ENCODE results near the gene ZNRF1. TPM values are rescaled to one million over a fixed set of nuclear protein-coding genes. Genes with fewer than 3 reads are reported as not detected.

Gene ZNRF1
- total and polyA plus RNA-seq, 2 of the 13 experiments (the other 11 are each of a cell fraction or from before 2014, with no cell fraction given) = 43.9 to 58.7 TPM

- no peak for TF ChIP-seq RCOR2 (CRISPR knock-in tag; IDR thresholded peaks at IDR 0.05)
- TF ChIP-seq ZNF670 (CRISPR knock-in tag; IDR thresholded peaks at IDR 0.05; ENCODE audit: borderline replicate concordance) = no peak
- TF ChIP-seq ZNF530 (CRISPR knock-in tag; IDR thresholded peaks at IDR 0.05; ENCODE audit: low read depth) = no peak
Observed at GRCh38 chr16:75139498-75139897, 140.7 kb downstream of the ZNRF1 start.

GRCh38 chr16:75143941-75144340 is 145.1 kb downstream of the ZNRF1 start:
- Histone ChIP-seq H3K27me3 (ENCODE audit: control insufficient read depth in 1 of 2, insufficient read depth in 2 of 2, low read length in 2 of 2) (no peaks in the 10 kb centered on the region), H2AFZ (ENCODE audit: low read length) (no peak overlapping the region), H3K9me3 (ENCODE audit: low read length) (no peaks in the 10 kb centered on the region), H3K4me2 (ENCODE audit: low read depth, low read length) (no peak overlapping the region), H3K36me3 (replicated peaks in 1 of 2; ENCODE audit: control insufficient read depth in 1 of 2, insufficient read depth in 2 of 2, low read length in 2 of 2) (no peaks in the 10 kb centered on the region), H3K9ac (ENCODE audit: insufficient read depth, low read depth, low read length) (no peak overlapping the region), H3K4me3 (replicated peaks in 1 of 3; ENCODE audit: insufficient read depth in 1 of 3, low read depth in 2 of 3, low read length in 3 of 3) (no peak overlapping the region), H3K79me2 (ENCODE audit: insufficient read depth, low read length) (peaks cover 1% of the 10 kb centered on the region), H3K4me1 (ENCODE audit: insufficient read depth, low read length) (peaks cover 8% of the 10 kb centered on the region), H4K20me1 (ENCODE audit: insufficient read depth, low read length) (0 out of 2 replicates have a peak, but pooled peaks cover under 1% of the 10 kb centered on the region), H3K27ac (ENCODE audit: extremely low read length, insufficient read depth, low read length) (no peak overlapping the region)
- 92% methylated on average over 6 of the region's 6 CpGs for WGBS (ENCODE audit: low lambda C conversion rate)
- no TSS peak for BruUV-seq (replicated peaks)
- FAIRE-seq (no peak), DNase-seq (ENCODE audit: low spot score) (no peak), ATAC-seq (no peak)
- in situ Hi-C loops (cut with HindIII; ENCODE audit: extremely low pct_ligation_motif_present, low pct_unique_long_range_greater_than_20kb) (no loop called here), intact Hi-C loops (cut with micrococcal nuclease; ENCODE audit: unreplicated experiment) (no loop called here)
- POLR2A ChIA-PET = no interaction called here
- CTCF ChIA-PET (ENCODE audit: low intra/inter-chr PET ratio, low total read pairs) = no interaction called here
- TF ChIP-seq U2AF1 (optimal IDR thresholded peaks at IDR 0.05; ENCODE audit: low read depth, low read length) = no peak
- TF ChIP-seq EHMT2 (IDR thresholded peaks at IDR 0.05; ENCODE audit: borderline replicate concordance, low read depth, low read length) = no peak
- no peak for TF ChIP-seq ZNF644 (CRISPR knock-in tag; IDR thresholded peaks at IDR 0.05; ENCODE audit: low read depth)
- no peak for TF ChIP-seq BORCS8-MEF2B (CRISPR knock-in tag; IDR thresholded peaks at IDR 0.05)
- TF ChIP-seq TAF1 (CRISPR knock-in tag; IDR thresholded peaks at IDR 0.05) = no peak
- TF ChIP-seq AKAP8 (CRISPR knock-in tag; IDR thresholded peaks at IDR 0.05) = no peak
- TF ChIP-seq BRCA1 (CRISPR knock-in tag; IDR thresholded peaks at IDR 0.05) = no peak
- TF ChIP-seq ZBTB7A (CRISPR knock-in tag; IDR thresholded peaks at IDR 0.05) = no peak
- TF ChIP-seq ZNF251 (CRISPR knock-in tag; IDR thresholded peaks at IDR 0.05) = no peak
- TF ChIP-seq TMF1 (CRISPR knock-in tag; IDR thresholded peaks at IDR 0.05; ENCODE audit: low read depth) = no peak
- no peak for TF ChIP-seq FLYWCH1 (CRISPR knock-in tag; IDR thresholded peaks at IDR 0.05)
- no peak for TF ChIP-seq AFF4 (CRISPR knock-in tag; IDR thresholded peaks at IDR 0.05)
- no peak for TF ChIP-seq ZNF263 (CRISPR knock-in tag; IDR thresholded peaks at IDR 0.05)
- TF ChIP-seq ZKSCAN5 (CRISPR knock-in tag; IDR thresholded peaks at IDR 0.05) = no peak
- no peak for TF ChIP-seq SETDB1 (CRISPR knock-in tag; IDR thresholded peaks at IDR 0.05; ENCODE audit: borderline replicate concordance)
- TF ChIP-seq ZNF549 (CRISPR knock-in tag; IDR thresholded peaks at IDR 0.05) = no peak

More at GRCh38 chr16:75139498-75139897, 140.7 kb downstream of the ZNRF1 start:
- Histone ChIP-seq H3K9me3 (ENCODE audit: low read length) (no peaks in the 10 kb centered on the region), H2AFZ (ENCODE audit: low read length) (no peak overlapping the region), H3K4me3 (replicated peaks in 1 of 3; ENCODE audit: insufficient read depth in 1 of 3, low read depth in 2 of 3, low read length in 3 of 3) (no peak overlapping the region), H3K4me2 (ENCODE audit: low read depth, low read length) (no peak overlapping the region), H3K9ac (ENCODE audit: insufficient read depth, low read depth, low read length) (no peak overlapping the region), H4K20me1 (ENCODE audit: insufficient read depth, low read length) (no peaks in the 10 kb centered on the region), H3K79me2 (ENCODE audit: insufficient read depth, low read length) (no peaks in the 10 kb centered on the region), H3K27ac (ENCODE audit: extremely low read length, insufficient read depth, low read length) (no peak overlapping the region), H3K36me3 (replicated peaks in 1 of 2; ENCODE audit: control insufficient read depth in 1 of 2, insufficient read depth in 2 of 2, low read length in 2 of 2) (no peaks in the 10 kb centered on the region), H3K27me3 (ENCODE audit: control insufficient read depth in 1 of 2, insufficient read depth in 2 of 2, low read length in 2 of 2) (no peaks in the 10 kb centered on the region), H3K4me1 (ENCODE audit: insufficient read depth, low read length) (no peaks in the 10 kb centered on the region)
- FAIRE-seq (no peak), ATAC-seq (no peak), DNase-seq (ENCODE audit: low spot score) (no peak)
- no TSS peak for BruUV-seq (replicated peaks)
- over 99% methylated on average over 5 of the region's 5 CpGs for WGBS (ENCODE audit: low lambda C conversion rate)
- POLR2A ChIA-PET = no interaction called here
- in situ Hi-C loops (cut with HindIII; ENCODE audit: extremely low pct_ligation_motif_present, low pct_unique_long_range_greater_than_20kb) = no loop called here
- intact Hi-C loops (cut with micrococcal nuclease; ENCODE audit: unreplicated experiment) = no loop called here
- CTCF ChIA-PET (ENCODE audit: low intra/inter-chr PET ratio, low total read pairs) = no interaction called here

Data from HepG2 (cell line).